ENCODE data around the gene PPM1J.
A peak's percentile ranks its signal among the peaks of the same experiment; 100 is the strongest.
"Not testable (repeated sequence)": the region's sequence is repeated elsewhere in the genome, so short reads cannot be mapped to it uniquely, and the experiment has no call there.

The PPM1J gene, protein sequence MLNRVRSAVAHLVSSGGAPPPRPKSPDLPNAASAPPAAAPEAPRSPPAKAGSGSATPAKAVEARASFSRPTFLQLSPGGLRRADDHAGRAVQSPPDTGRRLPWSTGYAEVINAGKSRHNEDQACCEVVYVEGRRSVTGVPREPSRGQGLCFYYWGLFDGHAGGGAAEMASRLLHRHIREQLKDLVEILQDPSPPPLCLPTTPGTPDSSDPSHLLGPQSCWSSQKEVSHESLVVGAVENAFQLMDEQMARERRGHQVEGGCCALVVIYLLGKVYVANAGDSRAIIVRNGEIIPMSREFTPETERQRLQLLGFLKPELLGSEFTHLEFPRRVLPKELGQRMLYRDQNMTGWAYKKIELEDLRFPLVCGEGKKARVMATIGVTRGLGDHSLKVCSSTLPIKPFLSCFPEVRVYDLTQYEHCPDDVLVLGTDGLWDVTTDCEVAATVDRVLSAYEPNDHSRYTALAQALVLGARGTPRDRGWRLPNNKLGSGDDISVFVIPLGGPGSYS

DNA sequence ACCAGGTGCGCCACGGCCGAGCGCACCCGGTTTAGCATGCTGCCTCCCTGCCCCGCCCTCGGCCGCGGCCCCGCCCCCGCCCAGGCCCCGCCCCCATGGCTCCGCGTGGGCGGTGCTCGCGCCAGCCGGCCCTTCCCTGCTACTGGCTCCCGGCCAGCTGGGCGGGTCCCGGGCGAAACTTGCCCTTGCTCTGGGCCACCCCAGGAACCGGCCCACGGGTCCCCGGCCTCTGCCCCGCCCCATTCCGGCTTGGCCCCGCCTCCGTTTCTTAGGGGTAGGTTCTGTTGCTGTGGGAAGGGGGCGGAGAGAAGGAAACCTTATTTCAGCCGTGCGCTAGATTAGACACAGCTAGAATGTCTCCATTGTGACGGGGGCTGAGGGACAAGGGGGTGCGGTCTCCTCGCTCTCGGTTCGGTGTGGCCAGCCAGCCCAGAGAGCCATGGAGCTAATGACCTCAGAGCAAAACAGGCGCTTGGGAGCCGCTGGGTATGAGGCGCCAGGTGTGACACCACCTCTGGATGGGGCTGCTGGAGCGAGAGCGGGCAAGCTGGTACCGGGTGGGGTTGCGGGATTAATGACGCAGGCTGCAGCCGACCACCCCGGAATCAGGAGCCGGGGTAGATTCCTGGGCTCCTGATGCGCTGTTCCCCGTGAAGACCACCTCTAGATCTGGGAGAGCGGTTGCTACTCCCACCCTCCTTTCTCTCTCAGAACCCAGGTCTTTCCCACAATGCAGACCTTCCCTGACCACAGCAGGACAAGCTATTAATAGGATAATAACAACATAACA, at the start of gene PPM1J:
Gene PPM1J, minus strand, starts transcription at position 69 of the 790 bp plus-strand sequence. Its CDS starts 31 bp downstream, at position 38.
- peak; percentile 94 to 95 for DNase-seq (ENCODE audit: low read depth in 2 of 2, low spot score in 1 of 2)

DNA sequence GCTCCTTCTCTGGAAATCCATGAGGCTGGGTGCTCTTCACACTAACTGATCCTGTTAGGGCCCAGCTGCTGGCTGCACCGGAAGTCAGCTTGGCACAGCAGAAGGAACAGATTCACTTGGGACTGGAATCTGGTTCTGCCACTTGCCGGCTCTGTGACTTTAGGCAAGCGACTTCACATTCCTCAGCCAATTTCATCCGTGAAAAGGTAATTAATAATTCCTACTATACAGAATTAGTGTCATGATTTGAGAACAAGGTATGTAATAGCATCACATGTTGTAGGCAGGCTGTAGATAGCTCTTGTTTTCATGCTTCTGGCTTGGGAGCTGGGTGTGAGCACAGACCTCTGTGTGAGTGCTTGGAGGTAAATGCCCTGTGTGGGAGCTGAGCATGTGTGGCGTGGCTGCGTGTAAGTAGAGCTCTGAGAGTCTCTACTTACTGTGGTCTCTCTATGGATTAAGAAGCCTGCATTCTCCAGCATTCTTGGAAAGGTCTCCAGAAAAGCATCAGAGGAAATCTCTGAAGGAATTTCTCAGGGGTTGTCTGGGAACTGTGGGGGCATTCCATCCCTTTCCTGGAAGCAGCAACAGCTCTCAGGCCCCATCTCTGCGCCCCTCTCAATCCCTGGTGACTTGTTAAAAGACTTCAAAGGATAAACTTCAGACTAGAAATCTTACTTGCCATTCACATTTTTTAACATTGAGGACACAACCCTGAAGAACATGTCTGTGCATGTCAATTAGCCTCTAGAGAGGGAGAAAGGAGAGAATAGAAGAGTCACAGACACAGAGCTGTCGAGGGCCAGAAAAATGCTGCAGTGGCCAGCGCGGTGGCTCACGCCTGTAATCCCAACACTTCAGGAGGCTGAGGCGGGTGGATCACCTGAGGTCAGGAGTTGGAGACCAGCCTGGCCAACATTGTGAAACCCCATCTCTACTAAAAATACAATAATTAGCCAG, 47.7 kb upstream of the PPM1J start:
- DNase-seq (ENCODE audit: low read depth in 2 of 2, low spot score in 1 of 2) = no peak

DNA sequence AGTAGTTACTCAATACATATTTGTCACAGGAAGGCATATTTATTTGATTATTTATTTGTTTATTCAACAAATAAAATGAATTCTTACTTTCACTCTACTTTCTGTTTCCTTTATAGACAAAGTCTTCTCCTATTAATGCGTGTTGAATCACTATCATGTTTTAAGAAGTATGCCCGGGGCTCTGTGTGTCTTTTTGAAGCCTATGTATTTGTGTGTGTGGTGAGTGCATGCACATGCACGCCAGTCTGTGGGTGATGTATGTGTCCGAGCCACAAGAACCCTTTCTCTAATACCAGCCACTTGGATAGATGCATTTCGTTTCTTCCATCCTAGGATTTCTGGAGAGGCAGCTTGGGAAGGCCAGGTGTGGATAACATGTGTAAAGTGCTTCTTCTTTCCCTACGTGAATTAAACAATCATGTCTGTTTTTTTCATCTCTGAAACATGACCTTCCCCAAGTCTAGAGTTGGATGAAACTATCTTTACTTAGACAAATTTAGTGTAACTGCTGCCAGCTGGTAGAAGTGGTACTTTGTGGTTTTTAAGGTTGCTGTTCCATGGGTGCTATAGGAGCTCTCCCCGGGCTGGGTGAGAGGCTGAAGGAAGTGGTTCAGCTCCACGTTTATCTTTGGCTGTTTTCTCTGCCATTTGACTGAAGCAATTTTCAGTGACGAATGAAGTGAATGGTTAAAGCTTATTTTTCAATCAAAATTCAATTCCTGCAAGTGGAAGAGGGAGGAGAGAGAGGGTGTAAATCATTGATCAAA, 46.8 kb upstream of the PPM1J start:
- DNase-seq (ENCODE audit: low read depth in 2 of 2, low spot score in 1 of 2) = no peak

DNA sequence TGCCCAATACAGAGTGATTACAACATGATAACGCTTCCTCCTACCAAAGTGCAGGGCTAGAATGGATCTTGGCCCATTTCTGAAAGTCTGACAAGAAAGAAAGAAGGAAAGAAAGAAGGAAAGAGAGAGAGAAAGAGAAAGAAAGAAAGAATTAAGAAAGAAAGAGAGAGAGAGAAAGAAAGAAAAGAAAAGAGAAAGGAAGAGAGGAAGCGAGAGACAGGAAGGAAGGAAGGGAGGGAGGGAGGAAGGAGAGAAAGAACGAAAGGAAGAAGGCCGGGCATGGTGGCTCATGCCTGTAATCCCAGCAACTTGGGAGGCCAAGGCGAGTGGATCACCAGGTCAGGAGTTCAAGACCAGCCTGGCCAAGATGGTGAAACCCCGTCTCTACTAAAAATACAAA, 44.1 kb upstream of the PPM1J start:
- no peak for DNase-seq (ENCODE audit: low read depth in 2 of 2, low spot score in 1 of 2)

DNA sequence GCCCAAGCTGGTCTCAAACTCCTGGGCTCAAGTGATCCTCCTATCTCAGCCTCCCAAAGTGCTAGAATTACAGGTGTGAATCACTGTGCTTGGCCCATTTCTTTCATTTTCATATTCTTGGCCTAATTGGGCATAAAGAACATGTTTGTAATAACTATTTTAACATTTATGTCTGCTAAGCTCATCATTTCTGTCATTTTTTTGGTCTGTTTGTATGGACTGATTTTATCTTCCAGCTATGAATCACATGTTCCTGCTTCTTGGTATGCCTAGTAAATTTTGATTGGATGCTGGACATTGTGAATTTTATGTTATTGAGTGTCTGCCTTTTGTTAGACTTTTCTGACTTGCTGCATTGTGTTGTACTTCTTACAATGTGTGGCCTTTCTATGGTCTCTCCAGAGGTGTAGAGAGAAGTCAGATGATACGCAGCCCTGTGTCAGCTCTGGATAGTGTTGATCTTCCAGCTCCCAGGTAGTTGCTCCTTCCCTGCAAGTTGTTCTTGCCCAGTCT, 39.0 kb upstream of the PPM1J start:
- DNase-seq (ENCODE audit: low read depth in 2 of 2, low spot score in 1 of 2) = no peak

DNA sequence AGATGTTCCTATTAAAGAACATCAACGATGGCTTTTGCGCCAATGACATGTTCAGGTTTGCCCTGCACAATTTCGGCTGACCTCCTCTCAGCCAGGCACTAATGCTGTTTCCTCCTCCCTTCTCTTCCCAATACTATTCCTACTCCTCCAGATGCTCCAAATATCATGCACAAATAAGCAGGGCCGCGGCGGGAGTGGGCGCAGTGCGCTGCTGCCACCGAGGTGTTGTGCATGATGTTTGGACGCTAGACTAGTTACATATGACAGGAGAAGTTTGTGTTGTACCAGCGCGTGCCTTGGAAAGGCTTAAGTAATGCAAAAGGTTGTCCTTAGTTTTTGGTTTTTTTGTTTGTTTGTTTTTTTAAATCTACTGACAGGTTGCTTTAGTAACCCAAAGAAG, 33.3 kb upstream of the PPM1J start:
- no peak for DNase-seq (ENCODE audit: low read depth in 2 of 2, low spot score in 1 of 2)

DNA sequence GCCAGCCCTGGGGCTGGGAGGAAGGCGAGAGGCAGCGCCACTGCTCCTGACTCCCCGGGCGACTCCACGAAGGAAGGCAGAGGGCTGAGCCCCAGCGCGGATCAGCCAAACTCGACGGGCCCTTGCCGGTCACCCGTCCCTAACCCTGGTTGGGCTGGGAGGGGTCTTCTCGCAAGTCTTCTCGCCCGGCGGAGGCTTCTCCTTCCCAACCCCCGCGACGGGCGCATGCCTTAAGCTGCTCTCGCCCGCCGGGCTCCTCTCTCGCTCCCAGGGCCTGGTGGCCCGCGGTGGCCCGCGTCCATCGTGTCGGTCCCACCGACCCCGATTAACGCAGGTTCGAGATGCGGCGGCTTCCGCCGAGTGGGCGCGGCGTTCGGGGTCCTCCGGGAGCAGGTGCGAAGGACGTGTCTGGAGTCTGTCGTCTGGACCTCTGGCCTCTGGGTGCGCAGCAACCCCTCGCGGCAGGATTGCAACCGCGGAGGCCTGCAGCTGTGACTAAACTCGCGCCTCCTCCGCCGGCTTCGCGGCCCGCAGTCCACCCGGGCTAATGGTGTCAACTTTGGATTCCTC, 29.0 kb upstream of the PPM1J start:
- no peak for DNase-seq (ENCODE audit: low read depth in 2 of 2, low spot score in 1 of 2)

DNA sequence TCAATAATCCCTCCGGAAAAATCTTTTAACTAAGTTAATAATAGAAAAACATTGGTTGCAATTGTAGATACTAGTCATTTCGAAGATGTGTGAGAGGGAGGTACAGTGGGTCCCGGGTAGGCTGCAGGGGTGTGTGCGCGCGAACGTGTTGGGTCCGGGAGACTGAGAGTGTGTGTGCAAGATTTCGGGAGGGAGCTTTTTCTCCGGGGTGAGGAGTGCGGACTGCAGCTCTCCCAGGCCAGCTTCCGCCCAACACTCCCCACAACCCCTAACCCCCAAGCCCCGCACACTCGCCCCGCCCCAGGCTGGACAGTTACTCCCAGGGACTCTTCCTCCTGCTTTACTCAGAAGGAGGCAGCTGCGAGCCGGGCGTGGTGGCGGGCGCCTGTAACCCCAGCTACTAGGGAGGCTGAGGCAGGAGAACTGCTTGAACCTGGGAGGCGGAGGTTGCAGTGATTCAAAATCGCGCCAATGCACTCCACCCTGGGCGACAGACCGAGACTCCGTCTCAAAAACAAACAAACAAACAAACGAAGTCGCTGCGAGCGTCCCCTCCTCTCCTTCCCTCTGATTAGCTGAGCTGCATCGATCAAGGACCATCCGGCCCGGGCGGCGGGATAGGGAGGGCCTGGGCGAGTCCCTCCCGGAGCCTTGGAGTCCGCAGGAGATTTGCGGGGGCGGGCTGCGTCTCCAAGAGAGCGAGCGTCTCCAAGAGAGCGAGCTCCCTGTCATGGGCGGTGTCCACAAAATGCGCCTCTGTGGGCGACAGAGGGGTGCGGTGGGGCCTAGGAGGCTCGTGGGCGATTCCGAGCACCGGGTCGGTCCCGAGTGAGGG, 28.3 kb upstream of the PPM1J start:
- DNase-seq (ENCODE audit: low read depth in 2 of 2, low spot score in 1 of 2) = no peak

DNA sequence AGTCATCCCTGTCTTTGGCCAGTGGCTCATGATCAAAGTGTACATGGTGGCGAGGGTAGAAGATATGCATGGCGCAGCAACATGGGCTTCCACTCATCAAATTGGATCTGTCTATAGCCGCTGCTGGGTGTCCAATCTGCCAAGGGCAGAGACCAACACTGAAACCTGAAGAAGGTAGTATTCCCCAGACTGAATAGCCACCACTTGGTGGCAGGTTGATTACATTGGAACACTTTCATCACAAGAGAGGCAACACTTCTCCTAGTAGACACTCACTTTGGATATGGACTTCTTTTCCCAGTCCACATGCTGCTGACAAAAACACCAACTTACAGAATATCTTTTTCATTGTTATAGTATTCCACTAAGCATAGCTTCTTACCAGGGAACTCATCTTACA, 22.4 kb upstream of the PPM1J start:
- no peak for DNase-seq (ENCODE audit: low read depth in 2 of 2, low spot score in 1 of 2)

DNA sequence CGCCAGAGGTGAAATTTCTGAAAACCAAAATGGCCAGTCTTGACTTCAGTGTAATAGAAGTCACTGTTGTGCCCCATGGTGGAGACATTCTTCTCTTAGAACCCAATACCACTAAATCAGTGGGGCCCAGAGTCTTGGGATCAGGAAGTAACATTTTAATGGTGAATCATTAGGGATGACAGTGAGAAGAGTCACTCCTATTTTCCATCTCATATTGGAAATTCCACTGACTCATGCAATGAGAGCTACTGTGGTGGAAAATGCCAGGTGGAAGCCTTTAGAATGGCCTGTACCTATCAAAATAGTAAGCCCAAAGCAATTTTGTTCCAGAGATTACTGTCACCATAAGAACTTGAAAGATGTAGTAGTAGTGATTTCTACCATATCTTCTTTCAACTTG, 20.6 kb upstream of the PPM1J start:
- no peak for DNase-seq (ENCODE audit: low read depth in 2 of 2, low spot score in 1 of 2)

DNA sequence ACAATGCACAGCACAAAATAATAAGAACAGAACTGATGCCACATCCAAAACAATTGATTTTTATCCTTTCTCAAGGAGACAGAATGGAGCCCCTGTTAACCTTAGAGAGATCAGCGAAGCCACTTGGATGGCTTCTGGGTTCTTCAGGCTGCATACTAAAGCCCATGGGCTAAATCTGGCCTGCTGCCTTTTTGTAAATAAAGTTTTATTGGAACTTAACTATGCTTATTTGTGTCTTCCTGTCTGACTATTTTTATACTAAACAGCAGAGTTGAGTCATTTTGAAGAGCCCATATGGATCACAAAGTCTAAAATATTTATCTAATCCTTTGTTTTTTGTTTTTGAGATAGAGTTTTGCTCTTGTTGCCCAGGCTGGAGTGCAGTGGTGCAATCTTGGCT, 16.3 kb upstream of the PPM1J start:
- DNase-seq (ENCODE audit: low read depth in 2 of 2, low spot score in 1 of 2) = no peak

DNA sequence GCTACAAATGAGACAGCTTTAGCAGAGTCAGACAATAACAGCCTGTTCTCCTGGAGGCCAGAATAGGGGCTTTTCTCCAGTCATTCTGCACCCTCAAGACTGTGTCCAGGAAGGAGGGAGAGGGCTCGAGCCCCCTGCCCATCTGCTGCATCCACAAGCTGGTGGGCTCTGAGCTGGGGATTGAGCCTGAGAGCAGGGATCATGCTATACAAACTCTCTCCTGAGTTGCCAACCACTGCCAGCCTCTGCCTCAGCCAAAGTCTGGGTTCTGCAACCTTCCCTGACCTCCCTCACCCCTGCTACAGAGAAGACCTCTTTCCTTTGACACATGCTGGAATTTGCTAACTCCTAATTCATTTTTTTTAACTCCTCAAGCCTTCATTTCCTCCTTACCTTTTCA, 14.8 kb upstream of the PPM1J start:
- no peak for DNase-seq (ENCODE audit: low read depth in 2 of 2, low spot score in 1 of 2)

DNA sequence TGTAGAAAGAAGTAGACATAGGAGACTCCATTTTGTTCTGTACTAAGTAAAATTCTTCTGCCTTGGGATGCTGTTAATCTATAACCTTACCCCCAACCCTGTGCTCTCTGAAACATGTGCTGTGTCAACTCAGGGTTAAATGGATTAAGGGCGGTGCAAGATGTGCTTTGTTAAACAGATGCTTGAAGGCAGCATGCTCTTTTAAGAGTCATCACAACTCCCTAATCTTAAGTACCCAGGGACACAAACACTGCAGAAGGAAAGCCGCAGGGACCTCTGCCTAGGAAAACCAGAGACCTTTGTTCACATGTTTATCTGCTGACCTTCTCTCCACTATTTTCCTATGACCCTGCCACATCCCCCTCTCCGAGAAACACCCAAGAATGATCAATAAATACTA, 13.9 kb upstream of the PPM1J start:
- not testable (repeated sequence) for DNase-seq (ENCODE audit: low read depth in 2 of 2, low spot score in 1 of 2)

DNA sequence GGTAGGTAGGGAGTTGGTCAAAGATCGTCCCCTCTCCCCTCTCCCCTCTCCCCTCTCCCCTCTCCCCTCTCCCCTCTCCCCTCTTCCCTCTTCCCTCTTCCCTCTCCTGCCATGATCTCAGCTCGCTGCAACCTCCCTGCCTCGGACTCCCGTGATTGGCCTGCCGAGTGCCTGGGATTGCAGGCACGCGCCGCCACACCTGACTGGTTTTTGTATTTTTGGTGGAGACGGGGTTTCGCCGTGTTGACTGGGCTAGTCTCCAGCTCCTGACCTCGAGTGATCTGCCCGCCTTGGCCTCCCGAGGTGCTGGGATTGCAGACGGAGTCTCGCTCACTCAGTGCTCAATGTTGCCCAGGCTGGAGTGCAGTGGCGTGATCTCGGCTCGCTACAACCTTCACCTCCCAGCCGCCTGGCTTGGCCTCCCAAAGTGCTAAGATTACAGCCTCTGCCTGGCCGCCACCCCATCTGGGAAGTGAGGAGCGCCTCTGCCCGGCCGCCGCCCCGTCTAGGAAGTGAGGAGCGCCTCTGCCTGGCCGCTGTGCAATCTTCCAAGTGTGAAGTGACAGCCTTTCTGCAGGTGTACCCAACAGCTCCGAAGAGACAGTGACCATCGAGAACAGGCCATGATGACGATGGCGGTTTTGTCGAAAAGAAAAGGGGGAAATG, 13.3 kb upstream of the PPM1J start:
- not testable (repeated sequence) for DNase-seq (ENCODE audit: low read depth in 2 of 2, low spot score in 1 of 2)

DNA sequence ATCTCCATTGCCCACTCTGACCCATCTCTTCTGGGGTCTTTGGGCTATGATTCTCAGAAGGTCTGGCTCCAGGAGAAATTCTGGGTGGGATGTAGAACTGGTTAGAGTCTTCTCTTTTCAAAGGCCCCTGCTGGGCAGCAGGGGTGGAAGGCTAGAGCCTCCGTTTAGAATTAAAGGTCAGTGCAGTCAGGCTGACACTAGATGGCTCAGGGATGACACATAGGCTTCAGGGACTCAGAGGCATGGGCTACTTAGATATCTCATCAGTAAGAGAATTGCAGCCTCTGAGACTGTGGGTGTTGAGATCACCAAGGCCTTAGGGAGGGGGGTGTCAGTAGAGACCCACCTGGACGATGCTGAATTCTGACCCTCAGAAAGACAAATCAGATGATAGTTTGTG, 12.6 kb upstream of the PPM1J start:
- DNase-seq (ENCODE audit: low read depth in 2 of 2, low spot score in 1 of 2) = no peak

DNA sequence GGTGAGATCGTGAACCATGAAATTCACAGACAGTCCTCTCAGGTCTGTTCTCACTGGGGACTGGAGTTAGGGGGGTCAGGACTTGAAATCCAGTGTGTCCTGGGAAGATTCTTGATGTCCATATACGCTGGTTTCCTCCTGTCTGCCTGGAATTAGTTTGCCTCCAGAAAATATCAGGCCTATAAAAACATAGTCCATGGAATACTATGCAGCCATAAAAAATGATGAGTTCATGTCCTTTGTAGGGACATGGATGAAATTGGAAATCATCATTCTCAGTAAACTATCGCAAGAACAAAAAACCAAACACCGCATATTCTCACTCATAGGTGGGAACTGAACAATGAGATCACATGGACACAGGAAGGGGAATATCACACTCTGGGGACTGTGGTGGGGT, 9.1 kb upstream of the PPM1J start:
- DNase-seq (ENCODE audit: low read depth in 2 of 2, low spot score in 1 of 2) = not testable (repeated sequence)

DNA sequence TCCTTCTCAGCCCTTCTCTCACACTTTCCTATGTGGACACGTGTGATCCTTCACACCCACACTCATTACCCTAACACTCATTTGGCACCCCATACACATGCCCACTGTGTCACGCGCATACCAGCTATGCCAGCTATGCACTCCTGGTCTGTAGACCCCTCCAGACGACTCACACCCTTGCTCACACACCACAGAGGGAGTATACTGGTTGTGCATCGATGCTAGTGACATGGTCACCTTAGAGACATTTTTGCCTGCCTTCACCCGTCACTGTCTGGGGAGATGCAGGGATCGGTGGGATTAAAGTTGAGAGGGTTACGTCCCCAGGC, 8.3 kb upstream of the PPM1J start:
- no peak for DNase-seq (ENCODE audit: low read depth in 2 of 2, low spot score in 1 of 2)
